Hepatocyte (in vitro differentiated cells): ENCODE results near the gene PPP2R5B.

Source experiments
- EZH2 ChIP-seq: fragments of 200-600 bp; sonication (generic); IDR thresholded peaks from 2 replicates; pipeline ENCODE4 v1.6.1; 2016; ENCODE audit warnings: antibody characterized with exemption, mild to moderate bottlenecking, borderline replicate concordance
- EZH2phosphoT487 ChIP-seq: fragments of 200-600 bp; sonication (generic); IDR thresholded peaks from one replicate; pipeline ENCODE4 v1.6.1; 2018; ENCODE audit warnings: antibody characterized with exemption, mild to moderate bottlenecking, low read depth, moderate library complexity; ENCODE audit not compliant: unreplicated experiment, severe bottlenecking
- TF ChIP-seq, protein P1 (sequence below): fragments of 200-600 bp; sonication (generic); IDR thresholded peaks from 2 replicates; pipeline ENCODE4 v1.5.1; 2016; ENCODE audit warnings: antibody characterized with exemption, mild to moderate bottlenecking; ENCODE audit not compliant: poor library complexity

DNA sequence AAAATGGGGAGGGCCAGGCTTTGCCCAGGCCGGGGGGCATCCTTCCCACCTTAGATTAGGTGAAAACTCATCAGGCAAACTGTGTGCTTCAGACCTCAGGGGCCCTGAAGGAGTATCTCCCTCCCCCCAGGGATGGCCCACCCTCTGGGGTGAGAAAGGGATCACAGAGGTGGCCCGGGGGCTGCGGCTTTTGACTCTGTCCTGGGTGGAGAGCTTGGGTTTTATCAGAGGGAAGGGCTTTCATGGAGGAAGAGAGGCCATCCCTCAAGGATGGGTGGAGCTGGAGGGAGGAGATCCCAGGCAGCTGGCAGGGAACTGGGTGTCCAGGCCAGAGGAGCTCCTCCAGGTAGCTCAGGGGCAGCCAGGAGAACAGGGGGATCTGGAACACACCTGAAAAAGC lies 3.1 kb upstream of the PPP2R5B start:
- TF ChIP-seq, protein P1, sequence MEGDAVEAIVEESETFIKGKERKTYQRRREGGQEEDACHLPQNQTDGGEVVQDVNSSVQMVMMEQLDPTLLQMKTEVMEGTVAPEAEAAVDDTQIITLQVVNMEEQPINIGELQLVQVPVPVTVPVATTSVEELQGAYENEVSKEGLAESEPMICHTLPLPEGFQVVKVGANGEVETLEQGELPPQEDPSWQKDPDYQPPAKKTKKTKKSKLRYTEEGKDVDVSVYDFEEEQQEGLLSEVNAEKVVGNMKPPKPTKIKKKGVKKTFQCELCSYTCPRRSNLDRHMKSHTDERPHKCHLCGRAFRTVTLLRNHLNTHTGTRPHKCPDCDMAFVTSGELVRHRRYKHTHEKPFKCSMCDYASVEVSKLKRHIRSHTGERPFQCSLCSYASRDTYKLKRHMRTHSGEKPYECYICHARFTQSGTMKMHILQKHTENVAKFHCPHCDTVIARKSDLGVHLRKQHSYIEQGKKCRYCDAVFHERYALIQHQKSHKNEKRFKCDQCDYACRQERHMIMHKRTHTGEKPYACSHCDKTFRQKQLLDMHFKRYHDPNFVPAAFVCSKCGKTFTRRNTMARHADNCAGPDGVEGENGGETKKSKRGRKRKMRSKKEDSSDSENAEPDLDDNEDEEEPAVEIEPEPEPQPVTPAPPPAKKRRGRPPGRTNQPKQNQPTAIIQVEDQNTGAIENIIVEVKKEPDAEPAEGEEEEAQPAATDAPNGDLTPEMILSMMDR = no peak
- no peak for TF ChIP-seq EZH2
- no peak for TF ChIP-seq EZH2phosphoT487
